HepG2 (cell line): Measurements from ENCODE around the gene NUDCD2. TPM values are rescaled to one million over a fixed set of nuclear protein-coding genes. Genes with fewer than 3 reads are reported as not detected.

Experiments
- ARNT ChIP-seq: fragments of 450-650 bp; IDR thresholded peaks from 2 replicates; pipeline ENCODE4 v1.6.1; 2017
- ATF3 ChIP-seq: sonication (generic); formaldehyde crosslinking; IDR thresholded peaks from 2 replicates; pipeline ENCODE4 v1.4.0; 2020; ENCODE audit warnings: missing genetic modification reagents
- CENPBD1 ChIP-seq: sonication (generic); formaldehyde crosslinking; IDR thresholded peaks from 2 replicates; pipeline ENCODE4 v1.8.0; 2022; ENCODE audit warnings: missing genetic modification reagents, low read depth, mild to moderate bottlenecking, borderline replicate concordance
- GPBP1L1 ChIP-seq: sonication (generic); formaldehyde crosslinking; IDR thresholded peaks from 2 replicates; pipeline ENCODE4 v1.5.0; 2020; ENCODE audit warnings: mild to moderate bottlenecking, missing genetic modification reagents
- GTF2F1 ChIP-seq: fragments of 150-350 bp; IDR thresholded peaks from 2 replicates; pipeline ENCODE4 v1.6.1; 2014; ENCODE audit warnings: low read length
- HIC2 ChIP-seq: sonication (generic); formaldehyde crosslinking; IDR thresholded peaks from 2 replicates; pipeline ENCODE4 v1.9.0; 2022; ENCODE audit warnings: low read depth, missing genetic modification reagents
- MTA1 ChIP-seq: sonication (generic); formaldehyde crosslinking; IDR thresholded peaks from 2 replicates; pipeline ENCODE4 v1.4.0; 2020; ENCODE audit warnings: missing genetic modification reagents, mild to moderate bottlenecking, borderline replicate concordance
- PAWR ChIP-seq: sonication (generic); formaldehyde crosslinking; IDR thresholded peaks from 2 replicates; pipeline ENCODE4 v1.4.0; 2020; ENCODE audit warnings: missing genetic modification reagents, mild to moderate bottlenecking, borderline replicate concordance
- SIN3B ChIP-seq: fragments of 150-350 bp; IDR thresholded peaks from 2 replicates; pipeline ENCODE4 v1.6.1; 2014; ENCODE audit warnings: low read length
- THYN1 ChIP-seq: sonication (generic); formaldehyde crosslinking; IDR thresholded peaks from 2 replicates; pipeline ENCODE4 v1.8.1; 2023; ENCODE audit warnings: low read depth, mild to moderate bottlenecking, moderate library complexity, missing genetic modification reagents, borderline replicate concordance
- ZNF12 ChIP-seq: sonication (generic); formaldehyde crosslinking; IDR thresholded peaks from 2 replicates; pipeline ENCODE4 v1.5.0; 2020; ENCODE audit warnings: missing genetic modification reagents
- ZNF142 ChIP-seq: sonication (generic); formaldehyde crosslinking; IDR thresholded peaks from 2 replicates; pipeline ENCODE4 v1.4.0; 2020; ENCODE audit warnings: missing genetic modification reagents
- ZNF180 ChIP-seq: sonication (generic); formaldehyde crosslinking; IDR thresholded peaks from 2 replicates; pipeline ENCODE4 v1.4.0; 2020; ENCODE audit warnings: low read depth, missing genetic modification reagents, borderline replicate concordance
- ZNF24 ChIP-seq: fragments of 450-650 bp; IDR thresholded peaks from 2 replicates; pipeline ENCODE4 v1.6.1; 2017; ENCODE audit warnings: antibody characterized with exemption, mild to moderate bottlenecking
- ZNF563 ChIP-seq: sonication (generic); formaldehyde crosslinking; IDR thresholded peaks from 2 replicates; pipeline ENCODE4 v1.8.0; 2022; ENCODE audit warnings: mild to moderate bottlenecking, moderate library complexity, missing genetic modification reagents
- ZXDC ChIP-seq: sonication (generic); formaldehyde crosslinking; IDR thresholded peaks from 2 replicates; pipeline ENCODE4 v1.5.0; 2020; ENCODE audit warnings: mild to moderate bottlenecking, missing genetic modification reagents
- polyA plus RNA-seq, 8 experiments: library from polyadenylated mRNA; depleted of rRNA in 3 of 8; stranded (reverse) in 7 of 8; unstranded in 1 of 8; fragments of >200 nt; fragmentation: Illumina TruSeq in 4 of 8; extraction: Trizol in 4 of 8; gene quantifications; 2 replicates each; pipeline versions ENCODE4 v1.2.1 to v1.2.3, GENCODE V29; 2011 to 2016; ENCODE audit warnings: low read depth in 4 of 8, missing spikeins in 1 of 8, mixed read lengths in 1 of 8; ENCODE audit not compliant: insufficient read depth in 1 of 8
- total RNA-seq, 5 experiments: library from RNA; depleted of rRNA; stranded (reverse); fragments of >200 nt; fragmentation: Illumina TruSeq; extraction: Trizol; gene quantifications; 2 replicates each; pipeline ENCODE4 v1.2.3, GENCODE V29; 2016; ENCODE audit warnings: low read depth in 1 of 5

Gene NUDCD2
- total and polyA plus RNA-seq, 2 of the 13 experiments (the other 11 are each of a cell fraction or from before 2014, with no cell fraction given) = 14.8 to 39.2 TPM

- TF ChIP-seq ZNF142 = no peak
- TF ChIP-seq ARNT = no peak
- TF ChIP-seq GTF2F1 = no peak
- TF ChIP-seq ZNF563 (CRISPR knock-in tag) = peak; percentile 45; the same call in 1 of the 2 replicates
- TF ChIP-seq GPBP1L1 (CRISPR knock-in tag) = no peak
- TF ChIP-seq ZNF180 (CRISPR knock-in tag) = no peak
- TF ChIP-seq PAWR (CRISPR knock-in tag) = no peak
- peak; percentile 37; the same call in 1 of the 2 replicates for TF ChIP-seq MTA1 (CRISPR knock-in tag)
- peak; percentile 13; the same call in 1 of the 2 replicates for TF ChIP-seq ZNF12 (CRISPR knock-in tag)
- no peak; the same call in 1 of the 2 replicates for TF ChIP-seq HIC2
- TF ChIP-seq THYN1 = no peak
- no peak for TF ChIP-seq ZNF24
- TF ChIP-seq CENPBD1 (CRISPR knock-in tag) = no peak
- TF ChIP-seq ATF3 (CRISPR knock-in tag) = 0 out of 2 replicates have a peak, but pooled peaks have one; percentile 14
- TF ChIP-seq ZXDC = peak; percentile 68; the same call in 1 of the 2 replicates
- TF ChIP-seq SIN3B = no peak
Measured at GRCh38 chr5:163505368-163506094, 45.6 kb upstream of the NUDCD2 start, which contains the start of gene MAT2B (continued).
